Measurements from ENCODE around the gene KYAT1. TPM values are rescaled to one million over a fixed set of nuclear protein-coding genes. Genes with fewer than 3 reads are reported as not detected.

The KYAT1 gene
- polyA plus RNA-seq, 10 donors = 4.1 to 7.6 (median 4.7) TPM

Other genes starting within 250 kb of the KYAT1 start
- gene DYNC2I2, start 225.1 kb downstream of the KYAT1 start, polyA plus RNA-seq (ENCODE audit: insufficient read length in 10 of 10) = 10 to 100 TPM; 34.6 to 50.4 (median 42.3) TPM
- 100 to 1,000 TPM; 283 to 402 (median 330) TPM for gene SET, start 192.7 kb downstream of the KYAT1 start, polyA plus RNA-seq (ENCODE audit: insufficient read length in 10 of 10)
- gene PKN3, start 179.4 kb downstream of the KYAT1 start, polyA plus RNA-seq (ENCODE audit: insufficient read length in 10 of 10) = 10 to 100 TPM in 2 of 10 donors, 1 to 10 TPM in 8; 6.1 to 11.4 (median 8.7) TPM
- gene ZDHHC12, start 157.8 kb downstream of the KYAT1 start, polyA plus RNA-seq (ENCODE audit: insufficient read length in 10 of 10) = 1 to 10 TPM; 5.0 to 7.1 (median 6.5) TPM
- gene ZER1, start 110.0 kb downstream of the KYAT1 start, polyA plus RNA-seq (ENCODE audit: insufficient read length in 10 of 10) = 10 to 100 TPM; 29.8 to 36.2 (median 32.9) TPM
- 10 to 100 TPM; 32.7 to 49.4 (median 38.8) TPM for gene TBC1D13, start 94.7 kb downstream of the KYAT1 start, polyA plus RNA-seq (ENCODE audit: insufficient read length in 10 of 10)
- gene ENDOG, start 63.5 kb downstream of the KYAT1 start, polyA plus RNA-seq (ENCODE audit: insufficient read length in 10 of 10) = 10 to 100 TPM; 11.1 to 24.9 (median 14.7) TPM
- gene SPOUT1, start 52.2 kb downstream of the KYAT1 start, polyA plus RNA-seq (ENCODE audit: insufficient read length in 10 of 10) = 10 to 100 TPM; 16.1 to 33.7 (median 24.4) TPM
- gene LRRC8A, start 183 bp upstream of the KYAT1 start, polyA plus RNA-seq (ENCODE audit: insufficient read length in 10 of 10) = 10 to 100 TPM; 15.8 to 24.1 (median 20.4) TPM
- gene PHYHD1, start 39.0 kb upstream of the KYAT1 start, polyA plus RNA-seq (ENCODE audit: insufficient read length in 10 of 10) = 10 to 100 TPM; 33.4 to 47.6 (median 38.8) TPM
- gene DOLK, start 65.7 kb upstream of the KYAT1 start, polyA plus RNA-seq (ENCODE audit: insufficient read length in 10 of 10) = 10 to 100 TPM in 1 of 10 donors, 1 to 10 TPM in 9; 7.2 to 11.2 (median 8.4) TPM
- 10 to 100 TPM; 26.6 to 49.9 (median 34.1) TPM for gene NUP188, start 65.7 kb upstream of the KYAT1 start, polyA plus RNA-seq (ENCODE audit: insufficient read length in 10 of 10)
- gene SH3GLB2, start 146.4 kb upstream of the KYAT1 start, polyA plus RNA-seq (ENCODE audit: insufficient read length in 10 of 10) = 10 to 100 TPM; 49.6 to 69.2 (median 53.7) TPM
- gene MIGA2, start 154.7 kb upstream of the KYAT1 start, polyA plus RNA-seq (ENCODE audit: insufficient read length in 10 of 10) = 10 to 100 TPM in 9 of 10 donors, 1 to 10 TPM in 1; 9.2 to 19.1 (median 12.6) TPM
- 10 to 100 TPM in 2 of 10 donors, 1 to 10 TPM in 8; 7.6 to 12.9 (median 8.8) TPM for gene DOLPP1, start 199.2 kb upstream of the KYAT1 start, polyA plus RNA-seq (ENCODE audit: insufficient read length in 10 of 10)
- 10 to 100 TPM; 31.0 to 45.4 (median 40.4) TPM for gene CRAT, start 228.8 kb upstream of the KYAT1 start, polyA plus RNA-seq (ENCODE audit: insufficient read length in 10 of 10)
- gene PTPA, start 229.5 kb upstream of the KYAT1 start, polyA plus RNA-seq (ENCODE audit: insufficient read length in 10 of 10) = 100 to 1,000 TPM; 104 to 129 (median 112) TPM